A673 (cell line): Measurements from ENCODE around the gene TBC1D22A.

ENCODE experiments used
- CTCF ChIP-seq: fragments of 300-800, 200-600 bp; sonication (generic); conservative IDR thresholded peaks from 2 replicates; pipeline ENCODE4 v1.5.1; 2017; ENCODE audit warnings: low read depth, mild to moderate bottlenecking, antibody characterized with exemption, low read length, moderate library complexity, mixed read lengths
- EZH2 ChIP-seq: fragments of 200-600 bp; sonication (generic); IDR thresholded peaks from 2 replicates; pipeline ENCODE4 v1.6.1; 2017; ENCODE audit warnings: borderline replicate concordance, low read depth, mild to moderate bottlenecking, mixed read lengths, antibody characterized with exemption, low read length; ENCODE audit not compliant: poor library complexity, severe bottlenecking

GRCh38 chr22:47164514-47165337, 402.3 kb downstream of the TBC1D22A start:
- TF ChIP-seq CTCF (no peak), EZH2 (no peak)
